Effector CD8-positive, alpha-beta T cell (primary cell): Measurements from ENCODE around the gene BICDL2.

Source experiments
- DNase-seq: peaks from one replicate; lab custom pipeline; 2025; lab: John Stamatoyannopoulos, UW

BICDL2 gene

GRCh38 chr16:3025032-3026002 is 11.4 kb downstream of the BICDL2 start:
- DNase-seq = no peak

GRCh38 chr16:3023669-3024478 is 12.9 kb downstream of the BICDL2 start, which contains the start of the genes HCFC1R1 and THOC6:
Gene HCFC1R1, minus strand, starts transcription at chr16:3023942. Its CDS starts 1 bp downstream, at chr16:3023941.
Gene THOC6, plus strand, starts transcription at chr16:3024035. Its CDS starts 292 bp downstream, at chr16:3024327.
- DNase-seq = peak; percentile 89

- DNase-seq = no peak
These were observed 13.4 kb downstream of the BICDL2 start for GRCh38 chr16:3023415-3023668.

GRCh38 chr16:3022684-3023414 is 13.9 kb downstream of the BICDL2 start:
- no peak for DNase-seq

GRCh38 chr16:3022208-3022683 is 14.5 kb downstream of the BICDL2 start:
- DNase-seq = peak; percentile 44

GRCh38 chr16:3021449-3022207 is 15.1 kb downstream of the BICDL2 start:
- peak; percentile 38 for DNase-seq

GRCh38 chr16:3020604-3021448 is 15.9 kb downstream of the BICDL2 start:
- peak; percentile 47 for DNase-seq

GRCh38 chr16:3020247-3020603 is 16.5 kb downstream of the BICDL2 start, which contains the start of gene TNFRSF12A:
Gene TNFRSF12A, plus strand, starts transcription at chr16:3020368. Its CDS starts 30 bp downstream, at chr16:3020398.
- DNase-seq = peak; percentile 50

- no peak for DNase-seq
These were observed 17.0 kb downstream of the BICDL2 start for GRCh38 chr16:3019594-3020246.

GRCh38 chr16:3017794-3018506 is 18.8 kb downstream of the BICDL2 start, which contains the start of gene CLDN6:
Gene CLDN6, minus strand, starts transcription at chr16:3018183. Its CDS starts 2,162 bp downstream, at chr16:3016021.
- peak; percentile 19 for DNase-seq

- DNase-seq = no peak
These were observed 19.4 kb downstream of the BICDL2 start for GRCh38 chr16:3017344-3017743.

- DNase-seq = no peak
These were observed 20.8 kb downstream of the BICDL2 start for GRCh38 chr16:3015865-3016521.

GRCh38 chr16:3014971-3015370 is 21.8 kb downstream of the BICDL2 start:
- no peak for DNase-seq

- no peak for DNase-seq
These were observed 22.6 kb downstream of the BICDL2 start for GRCh38 chr16:3013998-3014690.

- no peak for DNase-seq
These were observed 23.2 kb downstream of the BICDL2 start for GRCh38 chr16:3013491-3013951.

GRCh38 chr16:3012828-3013420 is 23.8 kb downstream of the BICDL2 start, which contains the start of gene CLDN9:
Gene CLDN9, plus strand, starts transcription at chr16:3012923. Its CDS starts 440 bp downstream, at chr16:3013363.
- DNase-seq = no peak

GRCh38 chr16:3012246-3012645 is 24.5 kb downstream of the BICDL2 start:
- no peak for DNase-seq
